Measurements from ENCODE around the gene COTL1.

DNA sequence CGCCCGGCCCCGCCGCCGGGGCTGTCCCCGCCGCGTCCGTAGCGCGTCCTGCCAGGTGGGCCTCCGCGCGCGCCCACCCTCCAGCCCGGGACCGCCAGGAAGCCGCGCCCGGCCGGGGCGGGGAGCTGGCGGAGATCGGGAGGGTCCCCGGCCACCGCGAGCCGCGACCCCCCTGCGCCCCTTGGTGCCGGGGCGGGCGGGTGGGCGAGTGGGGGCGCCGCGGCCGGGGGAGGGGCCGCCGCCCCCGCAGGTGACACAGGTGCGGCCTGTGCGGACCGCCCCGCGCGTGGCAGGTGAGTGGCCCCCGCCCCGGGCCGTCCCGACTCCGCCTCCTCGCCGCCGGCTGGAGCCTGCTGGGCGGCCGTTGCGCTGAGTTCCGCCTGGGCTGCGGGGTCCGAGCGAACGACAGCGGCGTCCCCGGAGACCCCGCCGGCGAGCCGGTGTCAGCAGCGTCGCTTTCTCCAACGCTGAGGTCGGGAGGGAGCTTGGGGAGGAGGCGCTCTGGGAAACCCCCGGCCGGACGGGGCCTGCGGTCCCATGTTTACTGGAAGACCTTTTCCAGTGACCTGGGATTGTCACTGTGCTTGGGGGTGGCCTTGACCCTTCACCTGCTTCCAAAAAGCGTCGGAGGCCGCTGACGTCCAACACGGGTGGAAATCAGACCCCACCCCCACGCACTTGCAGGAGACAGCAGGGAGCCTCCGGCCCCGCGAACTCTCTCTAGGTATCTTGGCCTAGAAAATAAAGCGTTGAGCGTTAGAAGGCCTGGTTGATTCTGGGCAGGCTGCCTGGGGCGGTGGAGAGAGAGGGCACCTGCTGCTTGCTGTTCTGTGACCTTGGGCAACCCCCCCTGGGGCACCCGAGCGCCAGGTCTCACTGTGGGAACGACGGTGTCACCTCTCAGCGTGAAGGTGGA, 31.0 kb upstream of the COTL1 start:
- TF ChIP-seq POLR2A (IDR thresholded peaks at IDR 0.05) (peak in 1 of 2 donors; percentile 12), EP300 (IDR thresholded peaks at IDR 0.05) (no peak)
- TF ChIP-seq, protein P1, sequence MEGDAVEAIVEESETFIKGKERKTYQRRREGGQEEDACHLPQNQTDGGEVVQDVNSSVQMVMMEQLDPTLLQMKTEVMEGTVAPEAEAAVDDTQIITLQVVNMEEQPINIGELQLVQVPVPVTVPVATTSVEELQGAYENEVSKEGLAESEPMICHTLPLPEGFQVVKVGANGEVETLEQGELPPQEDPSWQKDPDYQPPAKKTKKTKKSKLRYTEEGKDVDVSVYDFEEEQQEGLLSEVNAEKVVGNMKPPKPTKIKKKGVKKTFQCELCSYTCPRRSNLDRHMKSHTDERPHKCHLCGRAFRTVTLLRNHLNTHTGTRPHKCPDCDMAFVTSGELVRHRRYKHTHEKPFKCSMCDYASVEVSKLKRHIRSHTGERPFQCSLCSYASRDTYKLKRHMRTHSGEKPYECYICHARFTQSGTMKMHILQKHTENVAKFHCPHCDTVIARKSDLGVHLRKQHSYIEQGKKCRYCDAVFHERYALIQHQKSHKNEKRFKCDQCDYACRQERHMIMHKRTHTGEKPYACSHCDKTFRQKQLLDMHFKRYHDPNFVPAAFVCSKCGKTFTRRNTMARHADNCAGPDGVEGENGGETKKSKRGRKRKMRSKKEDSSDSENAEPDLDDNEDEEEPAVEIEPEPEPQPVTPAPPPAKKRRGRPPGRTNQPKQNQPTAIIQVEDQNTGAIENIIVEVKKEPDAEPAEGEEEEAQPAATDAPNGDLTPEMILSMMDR (IDR thresholded peaks at IDR 0.05) = no peak
